ENCODE results near the gene SPRY4.

GRCh38 chr5:142295084-142295758, 29.6 kb downstream of the SPRY4 start:
- TF ChIP-seq CTCF (conservative IDR thresholded peaks at IDR 0.05 in 1 of 2, IDR thresholded peaks at IDR 0.05 in 1 of 2; ENCODE audit: low read depth in 1 of 2, low read length in 2 of 2) (no peak), EZH2 (IDR thresholded peaks at IDR 0.05; ENCODE audit: low read length, missing control alignments) (no peak)

All from fibroblast of lung (primary cell).